Cardiac fibroblast (primary cell): ENCODE results near the gene DESI1.

ENCODE experiments used
- DNase-seq, 2 donors: peaks; one replicate each; pipeline versions ENCODE4 v3.0.0 to v3.0.0-alpha.2; 2010; ENCODE audit warnings: low read depth in 2 of 2
- H3K4me3 ChIP-seq, 2 donors: replicated peaks in 1 of 2; 1 replicate in 1 of 2; 2 replicates in 1 of 2; pipeline ENCODE4 v1.5.1; 2011; ENCODE audit warnings: low read depth in 2 of 2, low read length in 2 of 2, mild to moderate bottlenecking in 2 of 2, moderate library complexity in 1 of 2
- TF ChIP-seq, protein P1 (sequence below): IDR thresholded peaks from one replicate; pipeline ENCODE4 v1.5.1; 2011; ENCODE audit warnings: low read depth, mild to moderate bottlenecking, low read length, inconsistent platforms

Gene DESI1

DNA sequence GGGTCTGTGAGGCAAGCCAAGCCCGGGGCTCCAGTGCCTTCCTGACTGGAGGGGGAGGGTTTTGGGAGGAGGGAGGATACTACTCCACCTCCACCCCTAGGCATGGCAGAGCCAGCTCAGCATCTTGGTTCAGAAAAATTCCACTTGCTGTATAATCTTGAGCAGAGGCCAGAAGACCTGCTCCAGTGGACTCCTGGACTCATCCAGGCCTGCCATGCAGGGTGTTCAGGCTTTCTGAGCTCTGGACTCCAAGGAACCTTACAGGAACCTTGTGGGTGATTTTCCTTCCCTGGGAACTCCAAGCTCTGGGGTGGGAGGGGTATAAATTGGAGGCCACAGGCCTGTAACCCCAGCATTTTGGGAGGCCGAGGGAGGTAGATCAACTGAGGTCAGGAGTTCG is 50.6 kb downstream of the DESI1 start:
- TF ChIP-seq, protein P1, sequence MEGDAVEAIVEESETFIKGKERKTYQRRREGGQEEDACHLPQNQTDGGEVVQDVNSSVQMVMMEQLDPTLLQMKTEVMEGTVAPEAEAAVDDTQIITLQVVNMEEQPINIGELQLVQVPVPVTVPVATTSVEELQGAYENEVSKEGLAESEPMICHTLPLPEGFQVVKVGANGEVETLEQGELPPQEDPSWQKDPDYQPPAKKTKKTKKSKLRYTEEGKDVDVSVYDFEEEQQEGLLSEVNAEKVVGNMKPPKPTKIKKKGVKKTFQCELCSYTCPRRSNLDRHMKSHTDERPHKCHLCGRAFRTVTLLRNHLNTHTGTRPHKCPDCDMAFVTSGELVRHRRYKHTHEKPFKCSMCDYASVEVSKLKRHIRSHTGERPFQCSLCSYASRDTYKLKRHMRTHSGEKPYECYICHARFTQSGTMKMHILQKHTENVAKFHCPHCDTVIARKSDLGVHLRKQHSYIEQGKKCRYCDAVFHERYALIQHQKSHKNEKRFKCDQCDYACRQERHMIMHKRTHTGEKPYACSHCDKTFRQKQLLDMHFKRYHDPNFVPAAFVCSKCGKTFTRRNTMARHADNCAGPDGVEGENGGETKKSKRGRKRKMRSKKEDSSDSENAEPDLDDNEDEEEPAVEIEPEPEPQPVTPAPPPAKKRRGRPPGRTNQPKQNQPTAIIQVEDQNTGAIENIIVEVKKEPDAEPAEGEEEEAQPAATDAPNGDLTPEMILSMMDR = no peak
- DNase-seq = no peak
- no peak overlapping the region for H3K4me3 ChIP-seq

DNA sequence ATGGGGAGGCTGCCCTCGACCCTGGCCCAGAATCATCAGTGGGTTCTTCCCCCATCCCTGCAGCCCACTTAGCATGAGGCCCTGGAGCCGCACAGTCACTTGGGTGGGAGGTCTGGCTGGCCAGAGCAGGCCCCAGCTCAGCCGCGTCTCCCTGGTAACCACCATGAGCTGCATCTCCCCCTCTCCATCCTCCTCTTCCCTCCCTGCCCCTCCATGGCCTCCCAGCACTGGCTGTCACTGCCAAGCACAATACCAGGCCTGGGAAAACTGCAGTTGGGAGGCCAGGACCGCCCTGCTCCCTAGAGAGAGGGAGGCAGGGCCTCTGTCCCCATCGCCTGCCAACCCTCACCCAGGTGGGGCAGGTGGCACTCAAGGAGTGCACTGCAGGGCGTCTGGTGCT is 52.0 kb downstream of the DESI1 start:
- DNase-seq = no peak
- TF ChIP-seq, protein P1 = no peak
- H3K4me3 ChIP-seq = no peak overlapping the region

DNA sequence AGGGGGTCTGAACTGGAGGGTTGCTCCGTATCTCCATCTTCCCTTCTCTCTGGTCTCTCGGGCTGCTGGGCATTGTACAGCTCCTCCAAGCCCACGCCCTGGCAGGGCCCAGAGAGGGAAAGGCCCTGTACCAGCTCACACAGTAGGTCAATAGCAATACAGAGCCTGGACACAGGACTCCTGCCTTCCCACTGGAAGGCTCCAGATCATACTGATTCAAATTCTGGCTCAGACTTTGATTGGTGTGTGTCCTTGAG is 53.4 kb downstream of the DESI1 start:
- H3K4me3 ChIP-seq = no peak overlapping the region
- TF ChIP-seq, protein P1 = no peak
- no peak for DNase-seq

DNA sequence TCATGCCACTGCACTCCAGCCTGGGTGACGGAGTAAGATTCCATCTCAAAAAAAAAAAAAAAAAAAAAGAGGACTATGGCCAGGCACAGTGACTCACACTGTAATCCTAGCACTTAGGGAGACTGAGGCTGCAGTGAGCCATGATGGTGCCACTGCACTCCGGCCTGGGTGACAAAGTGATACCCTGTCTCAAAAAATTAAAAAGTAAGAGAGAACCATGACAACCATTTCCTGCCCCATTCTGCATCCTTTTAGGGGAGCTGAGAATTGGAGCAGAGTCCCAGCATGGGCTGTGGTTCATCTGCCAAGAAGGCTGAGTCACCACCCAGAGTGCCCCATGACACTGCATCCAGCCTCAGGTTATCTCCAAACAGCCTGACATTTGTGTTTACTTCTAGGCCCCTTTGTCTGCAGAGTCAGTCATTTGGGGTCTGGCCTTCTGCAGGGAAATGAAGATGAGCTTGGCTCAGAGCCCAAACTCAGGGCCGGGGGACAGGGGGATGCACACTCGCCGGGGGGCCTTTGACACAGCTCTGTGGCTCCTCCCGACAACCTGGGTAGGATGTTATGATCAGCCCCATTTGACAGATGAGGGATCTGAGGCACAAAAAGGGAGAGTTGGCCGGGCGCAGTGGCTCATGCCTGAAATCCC is 55.3 kb downstream of the DESI1 start:
- peak; percentile 83 to 85 for DNase-seq
- H3K4me3 ChIP-seq = no peak overlapping the region
- TF ChIP-seq, protein P1 = no peak

DNA sequence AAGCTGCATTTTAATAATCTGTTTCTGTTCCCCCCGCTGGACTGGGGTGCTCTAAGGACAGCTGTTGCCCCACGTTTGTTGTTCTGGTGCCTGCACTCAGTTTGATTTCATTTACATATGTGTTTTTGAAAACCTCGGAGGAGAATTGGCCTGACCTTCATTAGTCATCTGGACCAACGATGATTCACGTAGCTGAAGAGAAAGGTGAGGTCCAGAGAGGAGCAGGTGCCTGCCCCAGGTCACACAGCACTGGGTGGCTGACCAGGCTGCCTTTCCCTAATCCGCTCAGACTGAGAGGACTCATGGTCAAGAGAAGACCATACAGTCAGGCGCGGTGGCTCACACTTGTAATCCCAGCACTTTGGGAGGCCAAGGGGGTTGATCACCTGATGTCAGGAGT is 56.3 kb downstream of the DESI1 start:
- H3K4me3 ChIP-seq = no peak overlapping the region
- peak in 1 of 2 donors; percentile 48 for DNase-seq
- TF ChIP-seq, protein P1 = no peak

DNA sequence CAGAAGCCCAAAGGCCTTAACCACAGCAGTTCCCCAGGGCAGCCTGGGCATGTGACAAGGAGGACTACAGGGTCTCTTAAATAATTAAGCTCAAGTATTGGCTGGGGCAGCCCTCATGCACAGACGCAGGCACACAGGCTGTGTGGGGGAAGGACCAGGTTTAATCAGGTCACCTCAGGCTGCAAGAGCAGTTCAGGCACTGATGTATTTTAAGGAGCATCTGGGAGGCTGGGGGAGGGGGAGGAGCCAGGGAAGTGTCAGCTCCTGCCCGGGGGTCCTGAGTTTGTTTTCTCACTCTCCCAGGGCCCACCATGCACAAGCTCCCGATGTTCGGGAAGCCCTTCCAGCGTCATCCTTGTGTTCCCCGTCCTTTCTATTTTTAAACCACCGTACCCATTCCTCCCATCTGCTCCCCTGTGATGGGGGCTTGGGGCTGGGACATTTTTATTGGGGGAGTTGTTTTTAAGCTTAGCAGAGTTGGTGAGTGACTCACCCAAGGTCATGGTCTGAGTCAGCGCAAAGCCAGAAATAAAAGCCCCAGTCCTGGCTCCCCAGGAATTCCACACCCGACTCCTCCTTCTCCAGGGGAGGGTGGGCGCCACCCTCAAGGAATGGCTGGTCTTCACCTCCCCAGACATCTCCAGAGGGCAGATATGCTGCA is 57.7 kb downstream of the DESI1 start:
- DNase-seq = peak; percentile 72 to 74
- H3K4me3 ChIP-seq = no peak overlapping the region
- TF ChIP-seq, protein P1 = no peak

DNA sequence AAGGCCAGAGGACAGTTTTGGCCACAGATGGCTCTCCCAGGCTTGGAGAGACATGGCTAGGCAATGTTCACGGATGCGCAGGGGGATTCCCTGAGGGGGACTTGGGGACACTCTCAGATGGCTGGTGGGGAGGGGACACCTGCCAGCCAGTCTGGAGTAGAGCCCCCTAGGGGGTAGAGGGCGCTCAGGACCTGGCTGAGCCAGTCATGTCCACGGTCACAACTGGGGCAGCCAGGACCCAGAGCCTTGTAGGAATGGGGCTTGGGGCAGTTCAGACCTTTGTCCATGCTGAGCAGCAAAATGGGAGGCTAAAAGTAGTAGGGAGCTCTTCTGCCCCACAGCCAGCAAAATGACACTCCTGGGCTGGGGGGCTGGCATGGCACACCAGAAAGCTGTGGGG is 58.4 kb downstream of the DESI1 start:
- no peak for DNase-seq
- TF ChIP-seq, protein P1 = no peak
- H3K4me3 ChIP-seq = no peak overlapping the region
